ENCODE data around the gene NSMF. TPM values are rescaled to one million over a fixed set of nuclear protein-coding genes. Genes with fewer than 3 reads are reported as not detected.
"Not testable (repeated sequence)": the region's sequence is repeated elsewhere in the genome, so short reads cannot be mapped to it uniquely, and the experiment has no call there.

The NSMF gene
- total RNA-seq, 1 experiment from 2014 or later: 96.6 TPM

DNA sequence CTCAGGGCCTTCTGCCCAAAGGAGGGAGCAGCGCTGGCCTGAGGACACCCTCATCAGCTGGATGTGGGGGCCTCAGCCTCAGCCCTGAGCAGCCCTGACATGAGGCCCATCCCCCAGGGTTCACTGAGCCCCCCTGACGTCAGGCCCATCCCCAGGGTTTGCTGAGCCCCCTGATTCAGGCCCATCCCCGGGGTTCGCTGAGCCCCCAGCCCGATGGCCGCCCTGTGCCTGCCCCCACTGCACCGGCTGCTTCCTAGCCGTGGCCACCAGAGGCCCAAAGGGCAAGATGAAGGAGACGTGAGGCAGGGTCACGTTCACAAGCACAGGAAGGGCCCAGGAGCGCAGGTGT is 19.5 kb upstream of the NSMF start:
- in situ Hi-C loops (cut with HindIII; ENCODE audit: low sequenced_read_pairs): no loop called here
- no peak for DNase-seq (ENCODE audit: low spot score)

- DNase-seq (ENCODE audit: low spot score): no peak
- in situ Hi-C loops (cut with HindIII; ENCODE audit: low sequenced_read_pairs): no loop called here
These were observed 18.9 kb upstream of the NSMF start for GRCh38 chr9:137477778-137478612.

DNA sequence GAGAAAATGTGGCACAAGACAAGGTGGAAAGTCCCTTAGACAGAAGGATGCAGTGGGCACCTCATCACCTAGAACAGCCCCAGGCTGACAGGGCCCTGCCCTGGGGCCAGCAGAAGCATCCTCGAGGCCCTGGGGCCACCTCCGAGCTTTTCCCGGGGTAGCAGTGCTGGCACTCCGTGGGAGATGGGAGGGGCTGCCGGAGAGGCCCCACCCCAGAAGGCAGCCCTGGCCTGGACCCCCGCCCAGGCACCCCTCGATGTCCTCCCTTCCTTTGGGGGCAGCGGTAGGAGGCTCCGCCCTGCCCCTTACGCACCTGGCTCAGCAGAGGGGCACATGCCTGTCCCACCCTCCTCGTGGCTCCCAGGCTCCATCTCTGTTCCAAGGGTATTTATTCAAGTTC is 17.7 kb upstream of the NSMF start:
- no peak for DNase-seq (ENCODE audit: low spot score)
- in situ Hi-C loops (cut with HindIII; ENCODE audit: low sequenced_read_pairs): no loop called here

DNA sequence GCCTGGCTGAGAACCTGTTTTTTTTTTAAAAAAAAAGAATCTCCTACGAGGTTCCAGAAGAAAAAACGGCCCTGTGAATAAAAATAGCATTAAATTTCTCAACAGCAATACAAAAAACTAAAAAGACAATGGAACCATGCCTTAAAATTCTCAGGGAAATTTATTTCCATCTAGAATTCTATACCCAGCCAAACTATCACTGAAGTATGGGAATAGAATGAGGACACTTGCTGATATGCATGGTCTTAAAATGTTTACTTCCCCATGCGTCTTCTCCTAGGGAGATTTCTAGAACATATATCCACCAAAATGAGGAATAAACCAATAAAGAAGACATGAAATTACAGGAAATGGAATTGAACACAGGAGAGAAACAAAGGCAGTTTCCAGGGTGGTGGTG is 16.5 kb upstream of the NSMF start:
- DNase-seq (ENCODE audit: low spot score): no peak
- in situ Hi-C loops (cut with HindIII; ENCODE audit: low sequenced_read_pairs): no loop called here

DNA sequence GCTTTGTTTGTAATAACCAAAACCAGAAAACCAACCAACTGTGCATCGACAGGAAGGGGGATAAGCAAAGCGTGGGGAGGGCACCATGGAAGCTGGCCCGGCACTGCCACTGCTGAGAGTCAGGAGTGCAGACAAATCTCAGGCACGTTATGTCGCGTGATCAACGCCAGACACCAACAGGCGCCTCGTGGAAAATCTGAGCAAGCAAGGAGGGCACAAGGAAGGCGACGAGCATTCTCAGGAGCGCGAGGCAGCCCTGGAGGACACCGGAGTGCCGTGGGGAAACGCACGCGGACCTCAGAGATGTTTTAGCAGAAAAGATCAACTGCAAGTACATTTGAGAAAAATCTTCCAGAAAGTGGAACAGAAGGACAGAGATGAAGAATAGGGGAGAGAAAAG is 15.1 kb upstream of the NSMF start:
- no peak for DNase-seq (ENCODE audit: low spot score)
- in situ Hi-C loops (cut with HindIII; ENCODE audit: low sequenced_read_pairs): no loop called here

- in situ Hi-C loops (cut with HindIII; ENCODE audit: low sequenced_read_pairs): no loop called here
- DNase-seq (ENCODE audit: low spot score): no peak
These were observed 11.7 kb upstream of the NSMF start for GRCh38 chr9:137470785-137471184.

DNA sequence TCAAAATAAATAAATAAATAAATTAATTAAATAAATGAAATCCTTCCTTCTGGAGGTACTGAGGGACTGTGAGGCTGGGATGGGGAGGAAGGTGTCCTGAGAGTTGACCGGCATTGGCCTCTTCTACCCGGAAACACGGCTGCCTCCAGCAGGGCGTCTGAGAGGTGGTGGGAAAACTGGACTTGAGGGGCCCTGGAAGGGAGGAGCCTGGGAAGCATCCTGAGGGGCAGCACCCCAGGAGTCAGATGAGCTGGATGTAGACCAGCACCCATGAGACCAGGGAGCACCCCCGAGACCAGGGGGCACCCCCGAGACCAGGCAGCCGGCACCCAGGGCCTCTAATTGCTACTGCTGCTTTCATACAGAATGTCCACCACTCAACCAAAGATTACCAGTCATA is 8.8 kb upstream of the NSMF start:
- no peak for DNase-seq (ENCODE audit: low spot score)
- in situ Hi-C loops (cut with HindIII; ENCODE audit: low sequenced_read_pairs): no loop called here

- no peak for DNase-seq (ENCODE audit: low spot score)
- in situ Hi-C loops (cut with HindIII; ENCODE audit: low sequenced_read_pairs): no loop called here
These were observed 8.0 kb upstream of the NSMF start for GRCh38 chr9:137467161-137467581.

GRCh38 chr9:137466389-137467085 is 7.4 kb upstream of the NSMF start:
- in situ Hi-C loops (cut with HindIII; ENCODE audit: low sequenced_read_pairs); DNase-seq (ENCODE audit: low spot score): not testable (repeated sequence)

GRCh38 chr9:137465720-137466388 is 6.7 kb upstream of the NSMF start:
- in situ Hi-C loops (cut with HindIII; ENCODE audit: low sequenced_read_pairs): no loop called here
- no peak for DNase-seq (ENCODE audit: low spot score)

- in situ Hi-C loops (cut with HindIII; ENCODE audit: low sequenced_read_pairs): no loop called here
- no peak for DNase-seq (ENCODE audit: low spot score)
These were observed 6.0 kb upstream of the NSMF start for GRCh38 chr9:137465000-137465719.

GRCh38 chr9:137464291-137464999 is 5.3 kb upstream of the NSMF start:
- in situ Hi-C loops (cut with HindIII; ENCODE audit: low sequenced_read_pairs): no loop called here
- no peak for DNase-seq (ENCODE audit: low spot score)

GRCh38 chr9:137463931-137464290 is 4.8 kb upstream of the NSMF start:
- no peak for DNase-seq (ENCODE audit: low spot score)
- in situ Hi-C loops (cut with HindIII; ENCODE audit: low sequenced_read_pairs): no loop called here

- DNase-seq (ENCODE audit: low spot score): peak; percentile 95
- in situ Hi-C loops (cut with HindIII; ENCODE audit: low sequenced_read_pairs): no loop called here
These were observed 4.1 kb upstream of the NSMF start for GRCh38 chr9:137462986-137463930.

DNA sequence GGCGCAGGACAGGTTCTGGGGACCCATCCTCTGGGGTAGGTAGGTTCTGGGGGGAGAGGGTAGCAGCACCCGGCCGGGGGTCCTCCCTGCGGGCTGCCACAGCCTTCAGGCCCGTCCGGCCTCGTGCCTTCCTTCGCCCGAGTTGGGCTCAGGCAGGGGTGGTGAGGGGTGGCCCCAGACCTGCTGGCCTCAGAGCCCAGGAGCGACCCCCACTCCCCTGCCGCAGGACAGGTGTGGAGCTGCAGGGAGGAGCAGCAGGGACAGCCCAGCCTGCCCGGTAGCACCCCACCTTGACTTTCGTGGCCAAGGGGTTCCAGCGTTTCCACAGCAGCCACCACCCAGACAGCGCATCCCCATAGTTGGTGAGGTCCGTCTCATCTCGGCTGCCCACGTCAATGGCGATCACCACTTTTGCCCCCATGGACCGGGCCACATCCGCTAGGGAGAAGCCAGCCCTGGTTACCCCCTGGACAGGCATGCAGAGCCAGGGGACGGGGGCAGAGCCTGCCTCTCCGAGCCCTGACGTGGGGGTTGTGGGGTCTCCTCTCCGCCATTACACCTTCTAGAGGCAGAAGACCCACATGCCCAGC is 3.4 kb upstream of the NSMF start:
- in situ Hi-C loops (cut with HindIII; ENCODE audit: low sequenced_read_pairs): no loop called here
- no peak for DNase-seq (ENCODE audit: low spot score)

DNA sequence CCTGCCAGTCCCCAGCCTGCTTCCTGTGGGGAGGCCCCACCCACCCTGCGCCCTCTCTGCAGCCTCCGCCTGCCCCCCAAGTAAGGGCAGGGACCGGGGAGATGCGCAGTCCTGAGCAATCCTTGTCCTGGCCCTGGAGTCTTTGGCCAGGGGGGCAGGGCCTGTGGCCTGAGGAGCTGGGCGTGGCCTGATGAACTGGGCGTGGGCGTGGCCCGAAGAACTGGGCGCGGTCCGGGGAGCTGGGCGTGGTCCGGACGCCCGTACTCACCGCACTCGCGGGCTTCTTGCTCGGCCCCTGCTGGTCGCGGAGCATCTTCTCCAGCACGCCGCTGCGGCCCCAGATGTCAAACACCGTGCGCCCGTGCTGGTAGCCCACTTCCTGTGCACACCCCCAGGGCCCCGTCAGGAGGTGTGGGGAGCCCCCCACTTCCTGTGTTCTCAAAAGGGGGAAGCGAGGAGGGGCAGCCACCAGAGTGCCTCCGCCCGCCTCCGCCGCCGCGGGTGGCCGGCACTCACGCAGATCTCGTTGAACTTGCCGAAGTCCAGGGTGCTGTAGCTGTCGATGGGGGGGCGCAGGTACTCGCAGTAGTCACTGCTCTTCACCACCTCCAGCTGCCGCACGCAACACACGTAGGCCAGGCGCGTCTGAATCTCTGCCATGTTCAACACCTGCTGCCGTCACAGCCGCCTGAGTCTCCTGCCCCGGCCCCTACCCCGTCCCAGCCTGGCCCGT is 2.7 kb upstream of the NSMF start:
- no peak for DNase-seq (ENCODE audit: low spot score)
- in situ Hi-C loops (cut with HindIII; ENCODE audit: low sequenced_read_pairs): no loop called here

DNA sequence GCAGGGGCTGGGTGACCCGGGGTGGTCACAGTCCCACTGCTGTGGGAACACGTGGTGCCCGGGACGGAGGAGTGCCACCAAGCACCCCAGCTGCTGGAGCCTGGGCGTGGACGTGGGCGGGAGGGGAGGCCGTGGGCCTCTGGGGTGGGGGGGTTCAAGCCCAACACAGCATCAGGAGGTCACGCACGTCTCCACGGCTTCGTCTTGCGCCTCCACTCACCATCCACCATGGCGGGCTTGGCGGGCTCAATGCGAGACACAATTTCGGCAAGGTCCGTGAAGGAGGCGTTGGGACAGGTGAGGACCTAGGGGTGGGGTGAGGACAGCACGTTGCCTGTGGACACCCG is 2.2 kb upstream of the NSMF start:
- in situ Hi-C loops (cut with HindIII; ENCODE audit: low sequenced_read_pairs): no loop called here
- no peak for DNase-seq (ENCODE audit: low spot score)

Measured in G401 (cell line).